HL-60 (cell line): Measurements from ENCODE around the gene HOXB3.

Experiments
- DNase-seq, 2 experiments: peaks; one replicate each; pipeline ENCODE4 v3.0.0-alpha.2; 2010 to 2020; ENCODE audit warnings: low read depth in 1 of 2, low spot score in 1 of 2
- H3K27ac ChIP-seq: fragments of 250-450 bp; sonication (Bioruptor Pico); replicated peaks from 2 replicates; pipeline ENCODE4 v1.5.1; 2020; ENCODE audit warnings: mild to moderate bottlenecking, moderate library complexity
- H3K27me3 ChIP-seq: fragments of 250-450 bp; sonication (Bioruptor Pico); 2 replicates; pipeline ENCODE4 v1.5.1; 2021; ENCODE audit warnings: mild to moderate bottlenecking, moderate library complexity; ENCODE audit not compliant: insufficient read depth, poor library complexity, severe bottlenecking
- H3K4me3 ChIP-seq: replicated peaks from 2 replicates; pipeline ENCODE4 v1.5.1; 2011; ENCODE audit warnings: mild to moderate bottlenecking, control low read depth, low read length; ENCODE audit not compliant: insufficient read depth
- GABPA ChIP-seq: IDR thresholded peaks from 2 replicates; pipeline ENCODE4 v1.6.1; 2012; ENCODE audit warnings: low read depth
- POLR2AphosphoS5 ChIP-seq: IDR thresholded peaks from 2 replicates; pipeline ENCODE4 v1.6.1; 2012; ENCODE audit warnings: low read depth
- SPI1 ChIP-seq: IDR thresholded peaks from 2 replicates; pipeline ENCODE4 v1.6.1; 2012; ENCODE audit warnings: low read depth, mild to moderate bottlenecking, borderline replicate concordance
- TF ChIP-seq, protein P1 (sequence below): IDR thresholded peaks from one replicate; pipeline ENCODE4 v1.5.1; 2011; ENCODE audit warnings: low read length, control low read depth, inconsistent platforms; ENCODE audit not compliant: insufficient read depth
- TF ChIP-seq, protein P2 (sequence below): IDR thresholded peaks from 2 replicates; pipeline ENCODE4 v1.6.1; 2012; ENCODE audit warnings: low read depth; ENCODE audit not compliant: insufficient replicate concordance

HOXB3 gene

DNA sequence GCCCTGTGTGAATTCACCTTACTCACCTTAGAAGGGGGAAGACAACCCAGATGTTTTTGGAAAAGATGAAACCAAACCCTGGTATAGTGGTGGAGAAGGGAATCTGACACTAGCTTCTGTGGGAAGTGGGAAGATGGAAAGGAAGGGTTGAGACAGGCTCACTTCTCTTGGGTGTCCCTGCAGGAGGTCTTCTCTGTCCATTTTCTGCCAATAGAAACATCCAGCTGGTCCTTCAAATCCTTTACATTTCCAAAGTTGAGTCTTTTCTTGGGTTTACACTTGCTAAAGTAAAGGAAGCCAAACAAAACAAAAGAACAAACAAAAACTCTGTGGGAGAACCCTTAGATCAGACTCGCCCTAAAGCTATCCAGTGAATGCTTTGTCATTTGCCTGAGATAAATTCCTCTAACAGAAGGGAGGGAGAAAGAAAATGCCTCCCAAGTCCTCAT lies 69.4 kb downstream of the HOXB3 start:
- Histone ChIP-seq H3K4me3 (no peak overlapping the region), H3K27ac (no peak overlapping the region), H3K27me3 (peaks cover 15% of the 10 kb centered on the region)
- TF ChIP-seq, protein P1, sequence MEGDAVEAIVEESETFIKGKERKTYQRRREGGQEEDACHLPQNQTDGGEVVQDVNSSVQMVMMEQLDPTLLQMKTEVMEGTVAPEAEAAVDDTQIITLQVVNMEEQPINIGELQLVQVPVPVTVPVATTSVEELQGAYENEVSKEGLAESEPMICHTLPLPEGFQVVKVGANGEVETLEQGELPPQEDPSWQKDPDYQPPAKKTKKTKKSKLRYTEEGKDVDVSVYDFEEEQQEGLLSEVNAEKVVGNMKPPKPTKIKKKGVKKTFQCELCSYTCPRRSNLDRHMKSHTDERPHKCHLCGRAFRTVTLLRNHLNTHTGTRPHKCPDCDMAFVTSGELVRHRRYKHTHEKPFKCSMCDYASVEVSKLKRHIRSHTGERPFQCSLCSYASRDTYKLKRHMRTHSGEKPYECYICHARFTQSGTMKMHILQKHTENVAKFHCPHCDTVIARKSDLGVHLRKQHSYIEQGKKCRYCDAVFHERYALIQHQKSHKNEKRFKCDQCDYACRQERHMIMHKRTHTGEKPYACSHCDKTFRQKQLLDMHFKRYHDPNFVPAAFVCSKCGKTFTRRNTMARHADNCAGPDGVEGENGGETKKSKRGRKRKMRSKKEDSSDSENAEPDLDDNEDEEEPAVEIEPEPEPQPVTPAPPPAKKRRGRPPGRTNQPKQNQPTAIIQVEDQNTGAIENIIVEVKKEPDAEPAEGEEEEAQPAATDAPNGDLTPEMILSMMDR, result no peak
- TF ChIP-seq, protein P2, sequence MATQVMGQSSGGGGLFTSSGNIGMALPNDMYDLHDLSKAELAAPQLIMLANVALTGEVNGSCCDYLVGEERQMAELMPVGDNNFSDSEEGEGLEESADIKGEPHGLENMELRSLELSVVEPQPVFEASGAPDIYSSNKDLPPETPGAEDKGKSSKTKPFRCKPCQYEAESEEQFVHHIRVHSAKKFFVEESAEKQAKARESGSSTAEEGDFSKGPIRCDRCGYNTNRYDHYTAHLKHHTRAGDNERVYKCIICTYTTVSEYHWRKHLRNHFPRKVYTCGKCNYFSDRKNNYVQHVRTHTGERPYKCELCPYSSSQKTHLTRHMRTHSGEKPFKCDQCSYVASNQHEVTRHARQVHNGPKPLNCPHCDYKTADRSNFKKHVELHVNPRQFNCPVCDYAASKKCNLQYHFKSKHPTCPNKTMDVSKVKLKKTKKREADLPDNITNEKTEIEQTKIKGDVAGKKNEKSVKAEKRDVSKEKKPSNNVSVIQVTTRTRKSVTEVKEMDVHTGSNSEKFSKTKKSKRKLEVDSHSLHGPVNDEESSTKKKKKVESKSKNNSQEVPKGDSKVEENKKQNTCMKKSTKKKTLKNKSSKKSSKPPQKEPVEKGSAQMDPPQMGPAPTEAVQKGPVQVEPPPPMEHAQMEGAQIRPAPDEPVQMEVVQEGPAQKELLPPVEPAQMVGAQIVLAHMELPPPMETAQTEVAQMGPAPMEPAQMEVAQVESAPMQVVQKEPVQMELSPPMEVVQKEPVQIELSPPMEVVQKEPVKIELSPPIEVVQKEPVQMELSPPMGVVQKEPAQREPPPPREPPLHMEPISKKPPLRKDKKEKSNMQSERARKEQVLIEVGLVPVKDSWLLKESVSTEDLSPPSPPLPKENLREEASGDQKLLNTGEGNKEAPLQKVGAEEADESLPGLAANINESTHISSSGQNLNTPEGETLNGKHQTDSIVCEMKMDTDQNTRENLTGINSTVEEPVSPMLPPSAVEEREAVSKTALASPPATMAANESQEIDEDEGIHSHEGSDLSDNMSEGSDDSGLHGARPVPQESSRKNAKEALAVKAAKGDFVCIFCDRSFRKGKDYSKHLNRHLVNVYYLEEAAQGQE, result no peak
- no peak for TF ChIP-seq SPI1
- no peak for TF ChIP-seq GABPA
- no peak for TF ChIP-seq POLR2AphosphoS5
- no peak for DNase-seq

DNA sequence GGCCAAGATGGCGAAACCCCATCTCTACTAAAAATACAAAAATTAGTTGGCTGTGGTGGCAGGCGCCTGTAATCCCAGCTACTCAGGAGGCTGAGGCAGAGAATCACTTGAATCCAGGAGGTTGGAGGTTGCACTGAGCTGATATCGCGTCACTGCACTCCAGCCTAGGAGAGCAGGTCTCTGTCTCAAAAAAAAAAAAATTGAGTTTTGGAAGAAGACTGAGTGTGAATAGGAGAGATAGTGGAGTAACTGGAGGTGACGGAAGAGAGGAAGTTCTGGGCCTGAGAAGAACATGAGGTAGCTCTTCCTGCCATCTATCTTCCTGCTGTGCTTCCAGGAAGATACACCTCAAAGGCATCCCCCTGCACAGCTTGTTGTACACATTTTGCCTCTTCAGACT lies 70.6 kb downstream of the HOXB3 start:
- Histone ChIP-seq H3K4me3 (no peak overlapping the region), H3K27me3 (peaks cover 7% of the 10 kb centered on the region), H3K27ac (no peak overlapping the region)
- TF ChIP-seq POLR2AphosphoS5, result no peak
- TF ChIP-seq, protein P2, result no peak
- TF ChIP-seq, protein P1, result no peak
- no peak for TF ChIP-seq GABPA
- no peak for TF ChIP-seq SPI1
- no peak for DNase-seq

DNA sequence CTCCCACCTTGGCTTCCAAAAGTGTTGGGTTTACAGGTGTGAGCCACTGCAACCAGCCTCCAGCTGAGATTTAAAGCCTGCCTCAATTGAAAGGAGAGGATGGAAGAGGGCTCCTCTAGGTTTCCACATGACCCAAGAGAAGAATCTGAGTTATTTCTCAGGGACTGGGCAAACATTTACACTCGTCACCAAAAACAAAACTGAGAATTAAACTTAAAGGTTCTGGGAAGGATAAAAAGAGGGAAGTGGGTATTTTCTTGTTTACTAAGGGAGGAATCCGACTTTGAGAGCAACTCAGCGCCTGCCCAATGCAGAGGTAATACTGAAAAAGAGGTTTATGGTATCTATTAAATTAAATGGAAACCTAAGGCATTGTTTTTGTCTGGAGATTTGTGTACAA lies 72.6 kb downstream of the HOXB3 start:
- no peak overlapping the region for H3K4me3 ChIP-seq
- peaks cover 4% of the 10 kb centered on the region for H3K27me3 ChIP-seq
- TF ChIP-seq, protein P2, result no peak
- TF ChIP-seq SPI1 (no peak), GABPA (no peak), POLR2AphosphoS5 (no peak)
- TF ChIP-seq, protein P1, result no peak
- H3K27ac ChIP-seq, result no peak overlapping the region
- no peak for DNase-seq
